CD4-positive, CD25-positive, alpha-beta regulatory T cell (primary cell): Measurements from ENCODE around the gene APELA. TPM values are rescaled to one million over a fixed set of nuclear protein-coding genes. Genes with fewer than 3 reads are reported as not detected.

ENCODE experiments used
- ATAC-seq, 2 donors: fragments of 150-1000 bp; cut with Tn5 transposase; one replicate each; pipeline ENCODE4 v1.10.0; 2021; ENCODE audit warnings: low read depth in 2 of 2, moderate number of reproducible peaks in 2 of 2, moderate library complexity in 1 of 2
- DNase-seq, 3 donors: peaks; one replicate each; pipeline versions ENCODE4 v3.0.0 to v3.0.0-alpha.2; 2012 to 2022; ENCODE audit warnings: mixed read lengths in 1 of 3
- H3K27ac ChIP-seq: one replicate; pipeline ENCODE4 v1.7.0; 2013; ENCODE audit warnings: mild to moderate bottlenecking, low read length; ENCODE audit not compliant: insufficient read depth, poor library complexity, severe bottlenecking
- H3K27me3 ChIP-seq: one replicate; pipeline ENCODE4 v1.7.0; 2013; ENCODE audit warnings: low read length; ENCODE audit not compliant: control insufficient read depth, insufficient read depth
- H3K36me3 ChIP-seq: one replicate; pipeline ENCODE4 v1.7.0; 2013; ENCODE audit warnings: mild to moderate bottlenecking, low read length, moderate library complexity; ENCODE audit not compliant: control insufficient read depth, insufficient read depth
- H3K4me1 ChIP-seq: 2 replicates; pipeline ENCODE4 v1.7.0; 2013; ENCODE audit warnings: mild to moderate bottlenecking, low read length; ENCODE audit not compliant: insufficient read depth, control insufficient read depth, poor library complexity, severe bottlenecking
- H3K4me3 ChIP-seq: one replicate; pipeline ENCODE4 v1.7.0; 2013; ENCODE audit warnings: low read depth, mild to moderate bottlenecking, low read length, moderate library complexity
- H3K9me3 ChIP-seq, 2 experiments: 1 replicate in 1 of 2; 2 replicates in 1 of 2; pipeline ENCODE4 v1.7.0; 2013; ENCODE audit warnings: low read length in 2 of 2, mild to moderate bottlenecking in 1 of 2, moderate library complexity in 1 of 2; ENCODE audit not compliant: control insufficient read depth in 2 of 2
- H3K27ac Mint-ChIP-seq, 3 donors: one replicate each; pipeline ENCODE4 v1.8.0; 2020 to 2022; ENCODE audit warnings: mild to moderate bottlenecking in 3 of 3, mixed read lengths in 3 of 3, moderate library complexity in 2 of 3
- H3K27me3 Mint-ChIP-seq: one replicate; pipeline ENCODE4 v1.8.0; 2022; ENCODE audit warnings: mild to moderate bottlenecking, mixed read lengths
- H3K36me3 Mint-ChIP-seq: one replicate; pipeline ENCODE4 v1.8.0; 2020; ENCODE audit warnings: mixed read lengths
- H3K4me1 Mint-ChIP-seq, 4 donors: one replicate each; pipeline ENCODE4 v1.8.0; 2020 to 2022; ENCODE audit warnings: mixed read lengths in 4 of 4, mild to moderate bottlenecking in 1 of 4
- H3K4me3 Mint-ChIP-seq, 4 donors: one replicate each; pipeline ENCODE4 v1.8.0; 2020 to 2022; ENCODE audit warnings: mild to moderate bottlenecking in 4 of 4, mixed read lengths in 4 of 4, moderate library complexity in 3 of 4
- H3K9me3 Mint-ChIP-seq, 7 donors: one replicate each; pipeline ENCODE4 v1.8.0; 2020 to 2022; ENCODE audit warnings: mixed read lengths in 7 of 7, mild to moderate bottlenecking in 3 of 7, moderate library complexity in 2 of 7
- polyA plus RNA-seq, 4 donors: library from polyadenylated mRNA; unstranded; fragments of 300-500 nt; fragmentation: Illumina TruSeq; gene quantifications; one replicate each; pipeline ENCODE4 v1.2.3, GENCODE V29; 2021
- total RNA-seq: library from RNA; stranded (reverse); gene quantifications from one replicate; pipeline ENCODE4 v1.2.3, GENCODE V29; 2022

APELA gene, protein sequence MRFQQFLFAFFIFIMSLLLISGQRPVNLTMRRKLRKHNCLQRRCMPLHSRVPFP
- total RNA-seq (not detected), polyA plus RNA-seq (not detected)

DNA sequence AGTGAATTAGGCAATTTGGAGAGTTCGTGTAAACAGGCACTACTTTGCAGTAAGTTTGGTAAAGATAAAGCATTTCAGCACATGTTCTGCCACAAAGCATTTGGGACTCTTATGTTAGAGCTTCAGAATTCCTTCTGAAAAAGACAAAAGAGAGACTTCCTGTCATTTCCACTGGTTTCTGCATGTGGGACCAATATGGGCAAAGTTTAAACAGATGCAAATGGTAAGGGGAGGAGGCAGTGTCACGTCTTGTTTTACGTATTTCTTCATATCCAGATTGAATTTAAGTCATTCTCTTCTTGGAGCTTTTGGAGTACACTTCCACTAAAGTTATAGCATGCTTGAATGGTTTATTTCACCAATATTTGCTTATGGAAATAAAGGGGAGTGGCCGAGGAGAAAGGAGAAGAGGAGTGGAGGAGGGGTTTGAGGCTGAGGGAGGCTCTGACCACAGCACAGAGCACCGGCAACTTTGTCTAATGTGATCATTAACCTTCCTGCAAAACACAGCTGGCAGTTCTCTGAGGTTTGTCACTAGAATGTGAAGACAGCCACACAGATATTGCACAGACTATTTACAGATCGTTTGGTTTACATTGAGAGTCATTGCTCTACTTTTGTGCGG, at the start of gene APELA:
Gene APELA (plus strand): TSS at position 479 of the 625 bp plus-strand sequence. CDS start 154 bp downstream, outside the sequence.
- Histone ChIP-seq H3K4me3 (no peak within 1 kb of the TSS), H3K27me3 (no peaks in the 10 kb centered on the region), H3K36me3 (no peaks in the 10 kb centered on the region), H3K4me1 (no peaks in the 10 kb centered on the region), H3K9me3 (no peaks in the 10 kb centered on the region), H3K27ac (no peak within 1 kb of the TSS)
- peaks cover 0 to 7% (median 0%) of the 10 kb centered on the region in 7 donors for H3K9me3 Mint-ChIP-seq
- H3K27me3 Mint-ChIP-seq = no peaks in the 10 kb centered on the region
- no peaks in the 10 kb centered on the region for H3K36me3 Mint-ChIP-seq
- no peak within 1 kb of the TSS for H3K4me3 Mint-ChIP-seq
- H3K27ac Mint-ChIP-seq = no peak within 1 kb of the TSS
- DNase-seq (no peak), ATAC-seq (no peak)
- peaks cover 0 to 3% (median 0%) of the 10 kb centered on the region in 4 donors for H3K4me1 Mint-ChIP-seq

DNA sequence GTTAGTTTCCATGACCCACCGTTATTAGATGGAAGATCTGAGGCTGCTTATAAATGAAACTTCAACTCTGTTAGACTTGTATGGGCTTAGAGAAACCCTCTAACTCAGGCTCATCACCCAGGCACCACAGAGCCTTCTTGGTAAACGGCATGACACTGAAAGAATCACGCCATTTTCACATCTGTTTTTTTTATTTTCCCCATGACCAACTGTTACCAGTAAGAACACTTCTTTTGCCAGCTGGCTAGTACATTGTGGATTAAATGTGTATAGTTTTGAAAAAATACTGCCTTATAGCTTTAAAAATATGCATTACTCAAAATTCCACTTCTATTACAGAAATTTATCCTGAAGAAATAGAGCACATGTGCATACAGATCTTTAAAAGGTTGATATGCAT, 48.0 kb upstream of the APELA start:
- no peak overlapping the region for H3K4me3 Mint-ChIP-seq
- no peaks in the 10 kb centered on the region for H3K4me1 ChIP-seq
- H3K4me1 Mint-ChIP-seq = no peaks in the 10 kb centered on the region
- no peaks in the 10 kb centered on the region for H3K27me3 ChIP-seq
- ATAC-seq (no peak), DNase-seq (no peak)
- no peaks in the 10 kb centered on the region for H3K27me3 Mint-ChIP-seq
- no peak overlapping the region for H3K27ac ChIP-seq
- no peak overlapping the region for H3K27ac Mint-ChIP-seq
- H3K9me3 Mint-ChIP-seq = peaks cover 0 to 2% (median 0%) of the 10 kb centered on the region in 7 donors
- H3K36me3 ChIP-seq = no peaks in the 10 kb centered on the region
- no peaks in the 10 kb centered on the region for H3K36me3 Mint-ChIP-seq
- H3K9me3 ChIP-seq = no peaks in the 10 kb centered on the region
- no peak overlapping the region for H3K4me3 ChIP-seq

DNA sequence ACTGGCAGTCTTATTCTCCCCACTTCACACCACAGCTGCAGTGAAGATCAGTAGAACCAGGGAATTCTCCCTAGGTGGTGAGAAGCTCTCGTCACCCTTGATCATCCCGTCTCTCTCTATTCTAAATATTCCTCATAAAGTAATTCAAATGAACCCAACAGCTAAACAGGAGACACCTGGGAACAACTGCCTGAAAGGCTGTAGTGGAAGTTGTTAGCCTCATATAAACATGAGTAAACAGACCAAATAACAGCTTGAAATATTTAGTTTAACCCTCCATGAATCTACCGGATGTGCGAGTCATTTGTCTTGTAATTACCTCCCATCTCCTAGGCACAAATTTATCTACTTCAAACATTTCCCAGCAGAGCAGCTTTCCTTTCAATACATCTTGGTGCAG, 30.4 kb upstream of the APELA start:
- H3K9me3 Mint-ChIP-seq = peaks cover 0 to 3% (median 0%) of the 10 kb centered on the region in 7 donors
- Histone ChIP-seq H3K36me3 (no peaks in the 10 kb centered on the region), H3K4me3 (no peak overlapping the region), H3K27ac (no peak overlapping the region), H3K27me3 (no peaks in the 10 kb centered on the region), H3K9me3 (no peaks in the 10 kb centered on the region), H3K4me1 (no peaks in the 10 kb centered on the region)
- no peak overlapping the region for H3K4me3 Mint-ChIP-seq
- H3K27ac Mint-ChIP-seq = no peak overlapping the region
- H3K27me3 Mint-ChIP-seq = no peaks in the 10 kb centered on the region
- H3K4me1 Mint-ChIP-seq = no peaks in the 10 kb centered on the region
- no peaks in the 10 kb centered on the region for H3K36me3 Mint-ChIP-seq
- ATAC-seq = no peak
- no peak for DNase-seq

DNA sequence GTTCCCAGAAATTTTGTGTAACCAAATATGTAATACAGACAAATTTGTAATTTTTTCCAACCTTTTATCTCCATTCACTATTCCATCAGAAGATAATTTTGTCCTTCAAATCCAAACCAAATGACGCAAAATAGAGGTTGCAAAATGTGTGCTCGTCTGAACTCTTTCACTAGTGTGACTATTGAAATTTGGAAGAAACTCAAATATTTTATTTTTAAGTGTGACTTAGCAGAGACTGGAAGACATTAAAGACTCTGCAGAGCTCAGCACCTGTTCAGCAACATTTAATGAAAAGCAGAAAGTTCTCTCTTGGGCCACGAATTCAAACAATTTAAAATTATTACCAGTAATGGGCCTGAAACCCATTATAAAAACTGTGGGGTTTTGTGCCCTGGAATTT, 30.0 kb upstream of the APELA start:
- no peak for ATAC-seq
- Mint-ChIP-seq H3K36me3 (no peaks in the 10 kb centered on the region), H3K9me3 (peaks cover 0 to 3% (median 0%) of the 10 kb centered on the region in 7 donors), H3K4me3 (no peak overlapping the region), H3K27me3 (no peaks in the 10 kb centered on the region), H3K27ac (no peak overlapping the region), H3K4me1 (no peaks in the 10 kb centered on the region)
- Histone ChIP-seq H3K27ac (no peak overlapping the region), H3K4me1 (no peaks in the 10 kb centered on the region), H3K36me3 (no peaks in the 10 kb centered on the region), H3K4me3 (no peak overlapping the region), H3K27me3 (no peaks in the 10 kb centered on the region), H3K9me3 (no peaks in the 10 kb centered on the region)
- no peak for DNase-seq

DNA sequence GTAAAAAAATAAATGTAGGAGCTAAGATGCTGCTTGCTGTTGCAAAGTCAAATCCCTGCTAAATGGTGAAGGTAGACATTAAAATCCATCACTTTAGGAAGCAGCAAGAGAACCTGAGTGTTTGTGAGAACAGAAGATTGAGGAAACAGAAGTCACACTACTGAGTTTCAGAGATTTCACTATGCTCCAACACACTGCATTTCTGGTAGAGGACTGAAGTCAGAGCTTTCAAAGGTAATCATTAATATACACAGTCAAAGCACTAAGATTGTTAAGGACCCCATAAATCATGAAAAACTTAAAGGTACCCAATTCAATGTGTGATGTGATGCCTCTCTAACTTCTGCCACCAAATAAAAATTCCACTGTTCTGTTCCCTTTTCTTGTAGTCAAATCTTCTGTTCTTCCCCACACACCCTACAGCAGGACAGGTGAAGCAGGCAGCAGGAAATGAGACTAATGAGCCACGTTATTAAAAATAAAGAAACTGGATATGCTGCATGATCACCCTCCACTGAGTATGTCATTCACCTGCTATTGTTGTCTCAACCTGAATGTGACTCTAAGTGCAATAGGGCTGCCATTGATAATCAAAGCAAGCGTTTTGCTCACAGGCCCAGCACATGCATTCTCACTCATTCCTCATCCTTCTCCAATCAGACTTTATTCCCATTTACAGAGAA, 28.9 kb upstream of the APELA start:
- Mint-ChIP-seq H3K27me3 (no peaks in the 10 kb centered on the region), H3K4me1 (no peaks in the 10 kb centered on the region), H3K36me3 (no peaks in the 10 kb centered on the region), H3K9me3 (peaks cover 0 to 3% (median 0%) of the 10 kb centered on the region in 7 donors), H3K27ac (no peak overlapping the region), H3K4me3 (no peak overlapping the region)
- H3K27ac ChIP-seq = no peak overlapping the region
- ATAC-seq (no peak), DNase-seq (no peak)
- H3K36me3 ChIP-seq = no peaks in the 10 kb centered on the region
- no peak overlapping the region for H3K4me3 ChIP-seq
- H3K4me1 ChIP-seq = no peaks in the 10 kb centered on the region
- no peaks in the 10 kb centered on the region for H3K9me3 ChIP-seq
- H3K27me3 ChIP-seq = no peaks in the 10 kb centered on the region

DNA sequence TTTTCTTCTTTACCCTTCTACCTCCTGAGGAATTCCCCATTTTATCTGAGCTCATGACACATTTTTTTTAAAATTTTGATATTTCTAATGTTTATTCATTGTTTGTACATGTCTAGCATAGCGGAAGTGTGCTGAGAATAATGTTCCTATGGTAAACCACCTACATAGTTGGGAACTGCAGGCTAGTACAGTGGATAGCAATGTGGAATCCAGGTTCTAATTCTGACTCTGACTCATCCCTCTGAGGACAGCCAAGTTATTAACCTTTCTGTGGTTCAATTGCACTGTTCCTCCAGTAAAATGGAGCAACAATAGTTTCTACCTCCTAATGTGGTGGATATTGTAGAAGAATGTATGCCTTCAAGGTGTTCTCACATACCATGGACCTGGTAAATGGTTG, 20.6 kb upstream of the APELA start:
- Histone ChIP-seq H3K27me3 (no peaks in the 10 kb centered on the region), H3K9me3 (no peaks in the 10 kb centered on the region), H3K27ac (no peak overlapping the region), H3K4me3 (no peak overlapping the region), H3K36me3 (no peaks in the 10 kb centered on the region), H3K4me1 (no peaks in the 10 kb centered on the region)
- no peak overlapping the region for H3K4me3 Mint-ChIP-seq
- no peaks in the 10 kb centered on the region for H3K36me3 Mint-ChIP-seq
- peaks cover 0 to 1% (median 0%) of the 10 kb centered on the region in 7 donors for H3K9me3 Mint-ChIP-seq
- DNase-seq (no peak), ATAC-seq (no peak)
- H3K27me3 Mint-ChIP-seq = no peaks in the 10 kb centered on the region
- no peaks in the 10 kb centered on the region for H3K4me1 Mint-ChIP-seq
- no peak overlapping the region for H3K27ac Mint-ChIP-seq

DNA sequence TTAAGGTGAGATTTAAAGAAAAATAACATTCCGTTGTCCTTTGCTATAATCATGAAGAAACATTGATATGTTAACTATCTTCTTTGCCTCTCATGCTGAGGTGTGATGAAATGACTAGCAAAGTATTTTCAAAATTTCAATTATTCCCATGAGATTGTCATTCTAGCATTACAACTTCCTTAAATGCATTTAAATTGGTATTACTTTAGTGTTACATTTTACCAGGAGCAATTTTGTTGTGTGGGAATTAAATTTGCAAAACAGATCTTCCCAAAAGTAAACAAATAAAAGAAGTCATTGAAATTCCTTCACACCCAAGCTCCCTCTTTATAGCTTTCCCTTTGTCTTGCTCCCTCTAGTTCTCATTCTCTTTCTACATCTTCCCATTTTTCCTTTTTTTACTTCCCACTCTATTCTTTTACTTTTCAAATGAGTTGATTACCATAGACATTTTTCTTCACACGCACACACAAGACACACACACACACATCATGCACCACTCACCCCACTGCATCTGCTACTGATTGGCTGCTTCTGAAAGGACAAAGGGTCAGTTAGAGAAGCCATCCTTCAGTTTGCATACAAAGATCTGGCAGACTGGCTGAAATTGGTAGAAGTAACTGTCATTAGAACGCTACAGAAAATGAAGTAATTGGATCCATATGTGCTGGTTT, 10.0 kb upstream of the APELA start:
- H3K9me3 Mint-ChIP-seq = peaks cover 0 to 2% (median 0%) of the 10 kb centered on the region in 7 donors
- H3K27me3 ChIP-seq = no peaks in the 10 kb centered on the region
- ATAC-seq (no peak), DNase-seq (no peak)
- no peak overlapping the region for H3K27ac ChIP-seq
- no peaks in the 10 kb centered on the region for H3K27me3 Mint-ChIP-seq
- H3K27ac Mint-ChIP-seq = no peak overlapping the region
- H3K9me3 ChIP-seq = no peaks in the 10 kb centered on the region
- H3K4me3 ChIP-seq = no peak overlapping the region
- H3K4me1 ChIP-seq = no peaks in the 10 kb centered on the region
- H3K4me1 Mint-ChIP-seq = no peaks in the 10 kb centered on the region
- H3K36me3 ChIP-seq = no peaks in the 10 kb centered on the region
- no peaks in the 10 kb centered on the region for H3K36me3 Mint-ChIP-seq
- H3K4me3 Mint-ChIP-seq = no peak overlapping the region
